K562 (cell line): ENCODE measurements around the gene KNL1. TPM values are rescaled to one million over a fixed set of nuclear protein-coding genes. Genes with fewer than 3 reads are reported as not detected.

Experiments used
- BCLAF1 ChIP-seq, 2 experiments: fragments of 450-650 bp in 1 of 2; IDR thresholded peaks; 2 replicates each; pipeline ENCODE4 v1.6.1; 2011 to 2017; ENCODE audit warnings: low read depth in 2 of 2, antibody characterized with exemption in 1 of 2, borderline replicate concordance in 1 of 2, low read length in 1 of 2, mild to moderate bottlenecking in 1 of 2, mixed read lengths in 1 of 2; ENCODE audit not compliant: control insufficient read depth in 1 of 2
- EGR1 ChIP-seq: fragments of 450-650 bp; conservative IDR thresholded peaks from 2 replicates; pipeline ENCODE4 v1.6.1; 2017; ENCODE audit warnings: mild to moderate bottlenecking
- HDGF ChIP-seq: fragments of 450-650 bp; IDR thresholded peaks from 2 replicates; pipeline ENCODE4 v1.6.1; 2016
- LEF1 ChIP-seq: fragments of 450-650 bp; IDR thresholded peaks from 2 replicates; pipeline ENCODE4 v1.6.1; 2016; ENCODE audit warnings: mild to moderate bottlenecking
- NBN ChIP-seq: fragments of 450-650 bp; IDR thresholded peaks from 2 replicates; pipeline ENCODE4 v1.6.1; 2016; ENCODE audit warnings: low read depth, mild to moderate bottlenecking
- NCOA4 ChIP-seq: fragments of 450-650 bp; IDR thresholded peaks from 2 replicates; pipeline ENCODE4 v1.6.1; 2018; ENCODE audit warnings: mild to moderate bottlenecking; ENCODE audit not compliant: partially characterized antibody
- PTTG1 ChIP-seq: fragments of 450-650 bp; IDR thresholded peaks from 2 replicates; pipeline ENCODE4 v1.6.1; 2016; ENCODE audit warnings: low read depth, mild to moderate bottlenecking, missing genetic modification characterization, missing compliant biosample characterization
- SIN3A ChIP-seq, 2 experiments: fragments of 150-350 bp in 1 of 2; IDR thresholded peaks; 2 replicates each; pipeline ENCODE4 v1.6.1; 2011 to 2016; ENCODE audit warnings: borderline replicate concordance in 2 of 2, low read depth in 2 of 2, low read length in 2 of 2, mild to moderate bottlenecking in 2 of 2, moderate library complexity in 2 of 2; ENCODE audit not compliant: control insufficient read depth in 1 of 2
- SIRT6 ChIP-seq: IDR thresholded peaks from one replicate; pipeline ENCODE4 v1.6.1; 2012; ENCODE audit warnings: low read depth, mild to moderate bottlenecking, control low read depth, inconsistent platforms, low read length, moderate library complexity
- TCFL5 ChIP-seq: fragments of 250-450 bp; sonication (Bioruptor Pico); conservative IDR thresholded peaks from 2 replicates; pipeline ENCODE4 v1.6.1; 2021; ENCODE audit warnings: mild to moderate bottlenecking, moderate library complexity, matching md5 sums
- U2AF2 ChIP-seq: fragments of 200-400 bp; formaldehyde crosslinking; optimal IDR thresholded peaks from 2 replicates; pipeline ENCODE3; 2017; ENCODE audit warnings: low read depth, mild to moderate bottlenecking, low read length
- UBTF ChIP-seq, 2 experiments: IDR thresholded peaks; 2 replicates each; pipeline ENCODE4 v1.6.1; 2012; ENCODE audit warnings: improper control_type of control experiment in 2 of 2, low read depth in 2 of 2, low read length in 2 of 2, borderline replicate concordance in 1 of 2
- ZBTB9 ChIP-seq: fragments of 450-650 bp; formaldehyde crosslinking; IDR thresholded peaks from 2 replicates; pipeline ENCODE4 v1.4.0; 2020; ENCODE audit warnings: mild to moderate bottlenecking, moderate library complexity
- ZC3H4 ChIP-seq: sonication (generic); formaldehyde crosslinking; IDR thresholded peaks from 2 replicates; pipeline ENCODE4 v1.9.0; 2021; ENCODE audit warnings: missing genetic modification reagents, borderline replicate concordance
- ZFP30 ChIP-seq: fragments of 250-450 bp; sonication (Bioruptor Pico); IDR thresholded peaks from 2 replicates; pipeline ENCODE4 v1.8.0; 2022; ENCODE audit warnings: moderate library complexity, mild to moderate bottlenecking, inconsistent platforms, borderline replicate concordance
- ZNF224 ChIP-seq: sonication (generic); formaldehyde crosslinking; IDR thresholded peaks from 2 replicates; pipeline ENCODE4 v1.8.0; 2022; ENCODE audit warnings: mild to moderate bottlenecking, missing genetic modification reagents
- ZNF445 ChIP-seq: fragments of 250-450 bp; sonication (Bioruptor Pico); IDR thresholded peaks from 2 replicates; pipeline ENCODE4 v1.4.0; 2020; ENCODE audit warnings: low read depth, mild to moderate bottlenecking, moderate library complexity
- ZNF780A ChIP-seq: fragments of 250-450 bp; sonication (Bioruptor Pico); IDR thresholded peaks from 2 replicates; pipeline ENCODE4 v1.5.0; 2021; ENCODE audit warnings: mild to moderate bottlenecking
- polyA plus RNA-seq, 8 experiments: library from polyadenylated mRNA; depleted of rRNA in 4 of 8; stranded (reverse) in 5 of 8; unstranded in 3 of 8; fragments of >200 nt; fragmentation: Nextera tagmentation in 2 of 8; fragmentation: Illumina TruSeq in 1 of 8; extraction: Ambion mirVana in 2 of 8; extraction: Trizol in 1 of 8; gene quantifications; 2 replicates each; pipeline versions ENCODE4 v1.2.1 to v1.2.3, GENCODE V29; 2011 to 2014; ENCODE audit warnings: inconsistent platforms in 1 of 8, missing spikeins in 1 of 8
- total RNA-seq, 7 experiments: library from RNA; depleted of rRNA in 6 of 7; stranded (reverse); fragments of >200 nt in 6 of 7; fragmentation: Illumina TruSeq in 2 of 7; extraction: Trizol in 2 of 7; gene quantifications; 2 replicates each; pipeline versions ENCODE4 v1.2.1 to v1.2.3, GENCODE V29; 2011 to 2021; ENCODE audit warnings: low replicate concordance in 1 of 7
- TF ChIP-seq, protein P1 (sequence below): sonication (generic); formaldehyde crosslinking; IDR thresholded peaks from 2 replicates; pipeline ENCODE4 v1.4.0; 2020; ENCODE audit warnings: mild to moderate bottlenecking, missing genetic modification reagents

Gene KNL1
- total and polyA plus RNA-seq, 9 of the 15 experiments (the other 6 are each of a cell fraction or from before 2014, with no cell fraction given): 14.5 to 65.4 (median 34.6) TPM

DNA sequence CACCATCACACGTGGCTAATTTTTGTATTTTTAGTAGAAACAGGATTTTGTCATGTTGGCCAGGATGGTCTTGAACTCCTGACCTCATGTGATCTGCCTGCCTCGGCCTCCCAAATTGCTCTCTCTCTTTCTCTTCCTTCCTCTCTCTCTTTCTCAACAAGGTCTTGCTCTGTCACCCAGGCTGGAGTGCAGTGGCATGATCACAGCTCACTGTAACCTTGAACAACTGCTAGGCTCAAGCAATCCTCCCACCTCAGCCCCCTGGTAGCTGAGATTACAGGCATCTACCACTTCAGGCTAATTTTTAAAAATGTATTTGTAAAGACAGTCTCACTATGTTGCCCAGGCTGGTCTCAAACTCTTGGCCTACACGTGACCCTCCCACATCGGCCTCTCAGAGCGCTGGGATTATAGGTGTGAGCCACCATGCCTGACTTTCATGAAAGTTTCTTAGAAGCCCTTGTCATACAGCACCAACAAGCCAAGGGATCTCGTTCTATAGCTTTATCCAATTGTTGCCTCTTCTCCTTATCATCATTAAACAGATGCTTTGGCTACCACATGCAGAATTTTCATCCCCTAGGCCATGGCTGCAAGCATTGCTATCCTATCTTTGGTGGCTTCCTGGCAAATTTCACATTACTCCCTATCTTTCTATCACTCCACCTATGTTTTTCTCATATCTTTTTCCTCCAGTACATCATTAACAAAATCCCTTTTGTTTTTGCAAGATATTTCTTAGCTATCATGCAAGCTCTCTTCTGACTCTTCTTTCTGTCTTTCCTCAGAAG lies 34.9 kb upstream of the KNL1 start (continued):
- TF ChIP-seq ZBTB9 (CRISPR knock-in tag) (no peak), HDGF (no peak), ZNF445 (CRISPR knock-in tag) (no peak), ZFP30 (CRISPR knock-in tag) (no peak), BCLAF1 (IDR thresholded peaks at IDR 0.05; ENCODE audit: borderline replicate concordance in 1 of 2, control insufficient read depth in 1 of 2, low read depth in 2 of 2, low read length in 1 of 2) (no peak), ZNF780A (CRISPR knock-in tag) (no peak), PTTG1 (tag) (no peak), ZC3H4 (CRISPR knock-in tag) (no peak), TCFL5 (CRISPR knock-in tag) (no peak), SIRT6 (no peak), NBN (peak; percentile 84), SIN3A (IDR thresholded peaks at IDR 0.05; ENCODE audit: borderline replicate concordance in 2 of 2, control insufficient read depth in 1 of 2, low read depth in 2 of 2, low read length in 2 of 2) (no peak), ZNF224 (CRISPR knock-in tag) (no peak), EGR1 (no peak; the same call in 1 of the 2 replicates), LEF1 (peak; percentile 83), U2AF2 (no peak), NCOA4 (no peak), UBTF (IDR thresholded peaks at IDR 0.05; ENCODE audit: borderline replicate concordance in 1 of 2, low read depth in 2 of 2, low read length in 2 of 2) (no peak)
- TF ChIP-seq, protein P1, sequence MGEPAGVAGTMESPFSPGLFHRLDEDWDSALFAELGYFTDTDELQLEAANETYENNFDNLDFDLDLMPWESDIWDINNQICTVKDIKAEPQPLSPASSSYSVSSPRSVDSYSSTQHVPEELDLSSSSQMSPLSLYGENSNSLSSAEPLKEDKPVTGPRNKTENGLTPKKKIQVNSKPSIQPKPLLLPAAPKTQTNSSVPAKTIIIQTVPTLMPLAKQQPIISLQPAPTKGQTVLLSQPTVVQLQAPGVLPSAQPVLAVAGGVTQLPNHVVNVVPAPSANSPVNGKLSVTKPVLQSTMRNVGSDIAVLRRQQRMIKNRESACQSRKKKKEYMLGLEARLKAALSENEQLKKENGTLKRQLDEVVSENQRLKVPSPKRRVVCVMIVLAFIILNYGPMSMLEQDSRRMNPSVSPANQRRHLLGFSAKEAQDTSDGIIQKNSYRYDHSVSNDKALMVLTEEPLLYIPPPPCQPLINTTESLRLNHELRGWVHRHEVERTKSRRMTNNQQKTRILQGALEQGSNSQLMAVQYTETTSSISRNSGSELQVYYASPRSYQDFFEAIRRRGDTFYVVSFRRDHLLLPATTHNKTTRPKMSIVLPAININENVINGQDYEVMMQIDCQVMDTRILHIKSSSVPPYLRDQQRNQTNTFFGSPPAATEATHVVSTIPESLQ: no peak
